NCI-H345 treated with DMSO at 0.1 percent for 48 hours (cell line): ENCODE results near the gene CFAP58.

ENCODE experiments used
- DNase-seq: peaks from one replicate; lab custom pipeline; 2025; ENCODE audit not compliant: unreplicated experiment; lab: John Stamatoyannopoulos, UW

Gene CFAP58

GRCh38 chr10:104322416-104322782 is 31.2 kb upstream of the CFAP58 start:
- no peak for DNase-seq

DNA sequence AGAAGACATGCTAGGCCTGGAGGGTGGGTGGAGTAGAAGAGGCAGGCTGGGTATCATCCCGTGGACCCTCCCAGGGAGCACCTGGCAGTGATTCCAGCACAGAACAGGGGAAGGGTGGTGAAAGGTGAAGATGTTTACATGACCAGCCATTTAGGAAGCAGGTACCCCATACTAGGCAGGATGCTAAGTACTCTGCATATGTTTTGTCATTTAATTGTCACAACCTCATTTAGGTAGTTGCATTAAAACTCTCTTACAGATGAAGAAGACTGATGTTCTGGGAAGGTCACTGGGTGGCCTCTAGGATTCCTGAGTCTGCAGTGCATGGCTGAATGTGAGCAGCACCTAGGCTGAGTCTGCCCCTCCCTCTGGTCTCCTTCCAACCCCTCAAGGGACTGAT is 30.5 kb upstream of the CFAP58 start:
- DNase-seq: no peak

- DNase-seq: no peak
Observed at GRCh38 chr10:104323760-104324201, 29.9 kb upstream of the CFAP58 start.

- no peak for DNase-seq
Observed at GRCh38 chr10:104324221-104324686, 29.4 kb upstream of the CFAP58 start.

GRCh38 chr10:104324931-104325330 is 28.7 kb upstream of the CFAP58 start:
- DNase-seq: no peak

DNA sequence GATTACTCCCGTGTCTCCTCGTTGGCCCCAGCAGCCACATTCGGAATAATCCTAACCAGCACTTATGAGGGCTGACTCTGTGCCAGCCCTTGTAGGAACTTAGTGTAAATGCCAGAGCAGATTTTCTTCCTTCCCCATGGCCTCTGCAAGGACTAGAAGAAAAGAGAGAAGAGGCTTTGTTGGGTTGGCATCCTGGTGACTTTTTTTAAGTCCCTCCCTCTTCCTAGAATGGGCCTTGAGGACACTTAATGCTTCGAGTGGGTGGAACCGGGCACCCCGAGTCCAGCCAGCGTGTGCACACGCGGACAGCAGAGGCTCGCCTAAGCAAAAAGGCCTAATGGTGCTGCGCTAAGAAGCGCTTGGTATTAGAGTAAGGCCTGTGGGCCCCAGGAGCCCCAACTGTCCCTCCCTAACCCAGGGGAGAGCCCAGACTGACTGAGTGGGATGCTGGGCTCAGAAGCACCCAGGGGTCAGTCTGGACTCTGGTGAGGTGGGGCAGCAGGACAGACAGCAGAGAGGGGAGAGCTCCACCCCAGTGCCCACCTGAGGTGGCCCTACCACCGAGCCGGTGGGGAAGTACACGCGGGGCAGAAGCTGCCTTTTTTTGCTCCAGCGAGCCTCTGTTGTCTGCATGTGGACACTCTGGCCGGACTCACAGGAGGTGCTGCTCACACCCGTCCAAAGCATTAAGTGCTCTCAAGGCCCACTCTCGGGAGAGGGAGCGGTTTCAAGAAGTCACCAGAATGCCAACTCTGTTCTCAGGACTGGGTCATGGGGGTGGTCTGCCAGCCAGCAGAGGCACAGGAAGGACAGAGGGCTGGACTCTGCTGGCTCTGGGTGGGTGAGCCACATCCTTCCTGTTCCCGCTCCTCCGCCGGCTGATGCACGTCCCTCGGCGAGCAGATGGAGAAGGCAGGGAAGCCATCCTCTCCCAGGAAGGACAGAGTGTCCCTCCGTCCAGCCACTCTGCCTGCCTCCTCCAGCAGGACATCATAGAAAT is 27.9 kb upstream of the CFAP58 start:
- no peak for DNase-seq

- no peak for DNase-seq
Observed at GRCh38 chr10:104326991-104327610, 26.5 kb upstream of the CFAP58 start.

DNA sequence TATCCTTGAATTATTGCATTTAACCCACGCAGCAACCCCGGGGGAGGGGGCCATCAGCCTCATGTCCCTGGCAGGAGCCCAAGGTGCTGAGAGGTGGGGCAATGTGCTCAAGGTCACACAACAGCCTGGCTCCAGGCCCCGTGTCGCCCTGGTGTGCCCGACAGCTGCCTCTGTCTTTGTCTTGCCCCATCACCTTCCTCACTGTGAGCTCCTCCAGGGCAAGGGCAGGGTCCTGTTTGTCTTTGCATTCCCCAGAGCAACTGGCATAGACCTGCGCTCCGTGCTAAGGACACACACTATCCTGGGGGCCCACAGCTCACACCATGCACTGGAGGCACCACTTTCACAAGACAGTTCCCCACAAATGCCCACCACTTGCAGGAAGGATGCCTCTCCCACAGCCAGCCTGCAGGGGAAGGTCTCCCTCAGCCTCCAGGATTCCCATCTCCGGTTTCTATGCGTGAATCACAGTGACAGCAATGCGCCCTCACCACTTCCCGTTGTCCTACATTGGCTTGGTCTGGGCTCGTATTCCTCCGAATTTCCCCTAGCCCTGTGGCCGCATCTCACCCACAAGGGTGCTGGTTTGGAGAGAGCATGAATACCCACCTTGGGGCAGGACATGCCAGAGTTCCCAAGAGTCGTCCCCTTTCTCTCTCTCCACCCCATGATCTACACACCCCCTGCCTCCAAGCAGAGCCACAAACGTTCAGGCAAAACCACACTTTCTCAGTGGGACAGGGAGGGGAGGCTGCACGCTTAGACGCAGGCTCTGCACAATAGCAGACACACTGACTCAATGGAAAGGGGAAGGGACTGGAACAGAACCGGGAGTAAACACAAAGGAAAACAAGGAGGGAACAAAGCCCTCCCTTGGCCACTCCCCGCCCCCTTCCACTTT is 25.6 kb upstream of the CFAP58 start:
- peak; percentile 34 for DNase-seq

- no peak for DNase-seq
Observed at GRCh38 chr10:104328646-104328895, 25.1 kb upstream of the CFAP58 start.

DNA sequence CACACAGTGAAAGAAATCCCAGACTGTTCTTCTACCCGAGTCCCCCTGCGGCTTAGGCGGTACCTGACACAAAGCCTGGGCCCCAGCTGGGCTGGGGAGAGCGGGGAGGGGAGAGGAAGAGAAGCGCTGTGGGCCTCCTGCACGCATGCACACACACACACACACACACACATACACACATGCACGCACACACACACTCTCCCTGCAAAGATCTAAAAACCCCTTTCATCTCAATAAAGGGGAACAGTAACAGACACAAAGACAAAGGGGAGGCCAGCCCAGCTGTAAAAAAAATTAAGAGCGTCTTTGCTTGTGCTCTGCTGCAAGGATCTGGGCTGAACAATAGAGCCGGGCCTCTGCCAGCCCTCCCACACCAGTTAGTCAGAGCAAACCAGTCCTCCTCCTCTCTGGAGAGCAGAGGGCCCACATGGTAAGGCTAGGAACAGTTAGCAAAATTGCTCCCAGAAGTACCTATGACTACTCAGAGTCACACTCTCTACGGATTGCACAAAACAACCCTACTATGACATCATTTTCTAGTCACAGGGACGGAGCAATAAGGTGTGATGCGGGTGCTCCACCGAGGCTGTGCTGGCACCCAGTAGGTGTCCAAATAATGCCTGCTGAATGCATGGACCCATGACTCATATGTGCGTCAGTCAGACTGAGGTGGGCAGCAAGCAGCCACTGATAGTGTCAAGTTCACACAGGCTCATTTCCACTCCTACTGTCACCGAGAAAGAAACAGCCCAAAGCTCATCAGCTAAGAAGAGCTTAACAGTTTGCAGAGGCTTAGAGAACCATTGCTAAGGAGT is 24.5 kb upstream of the CFAP58 start:
- DNase-seq: peak; percentile 39

DNA sequence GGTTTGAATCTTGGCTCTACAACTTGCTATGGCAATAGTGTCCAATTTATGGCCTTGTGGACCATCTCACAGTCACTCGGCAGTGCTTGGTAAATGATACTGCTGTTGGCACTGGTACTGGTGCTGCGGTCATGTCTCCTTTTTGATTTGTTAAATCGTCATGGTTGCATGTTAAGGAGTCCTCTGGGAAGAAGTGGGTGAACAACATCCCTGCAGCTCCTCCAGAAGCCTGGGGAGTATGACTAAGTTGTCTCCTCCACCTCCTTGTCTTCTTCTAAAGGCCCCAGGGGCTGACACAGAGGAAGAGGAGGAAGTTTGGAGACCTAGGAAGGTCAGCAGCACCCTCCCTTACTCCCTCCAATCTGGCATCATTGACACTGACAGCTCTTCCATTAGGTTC is 23.9 kb upstream of the CFAP58 start:
- no peak for DNase-seq

GRCh38 chr10:104330168-104331110 is 23.2 kb upstream of the CFAP58 start:
- DNase-seq: no peak

DNA sequence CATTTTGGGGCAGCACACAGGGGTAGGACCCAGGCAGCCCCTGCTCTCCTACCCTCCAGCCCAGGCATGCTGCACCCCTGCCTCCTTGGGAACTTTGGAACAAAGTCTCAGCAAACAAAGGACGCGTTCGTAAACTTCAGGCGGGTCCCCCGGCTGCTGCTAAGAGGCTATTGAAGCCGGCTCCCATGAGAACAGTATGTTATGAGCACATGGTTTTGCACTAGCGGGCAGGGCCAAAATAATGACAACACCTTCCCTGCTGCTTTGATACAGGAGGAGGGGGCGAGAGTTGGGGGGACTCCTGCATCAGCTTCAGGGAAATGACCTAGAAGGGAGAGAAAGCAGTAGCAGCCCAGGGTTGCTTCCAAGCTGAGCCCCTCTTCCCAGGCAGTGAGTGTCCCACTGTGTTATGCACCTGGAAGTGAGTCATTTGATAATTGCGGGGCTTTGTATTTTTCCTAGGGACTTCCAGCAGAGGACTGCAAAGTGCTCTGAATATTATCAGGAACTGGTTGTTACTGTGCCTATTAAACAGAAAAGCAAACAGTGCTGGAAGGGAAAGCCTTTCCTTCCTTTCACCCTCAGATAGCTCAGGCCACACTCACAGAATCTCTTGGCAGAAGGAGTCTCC is 22.3 kb upstream of the CFAP58 start:
- DNase-seq: peak; percentile 55

DNA sequence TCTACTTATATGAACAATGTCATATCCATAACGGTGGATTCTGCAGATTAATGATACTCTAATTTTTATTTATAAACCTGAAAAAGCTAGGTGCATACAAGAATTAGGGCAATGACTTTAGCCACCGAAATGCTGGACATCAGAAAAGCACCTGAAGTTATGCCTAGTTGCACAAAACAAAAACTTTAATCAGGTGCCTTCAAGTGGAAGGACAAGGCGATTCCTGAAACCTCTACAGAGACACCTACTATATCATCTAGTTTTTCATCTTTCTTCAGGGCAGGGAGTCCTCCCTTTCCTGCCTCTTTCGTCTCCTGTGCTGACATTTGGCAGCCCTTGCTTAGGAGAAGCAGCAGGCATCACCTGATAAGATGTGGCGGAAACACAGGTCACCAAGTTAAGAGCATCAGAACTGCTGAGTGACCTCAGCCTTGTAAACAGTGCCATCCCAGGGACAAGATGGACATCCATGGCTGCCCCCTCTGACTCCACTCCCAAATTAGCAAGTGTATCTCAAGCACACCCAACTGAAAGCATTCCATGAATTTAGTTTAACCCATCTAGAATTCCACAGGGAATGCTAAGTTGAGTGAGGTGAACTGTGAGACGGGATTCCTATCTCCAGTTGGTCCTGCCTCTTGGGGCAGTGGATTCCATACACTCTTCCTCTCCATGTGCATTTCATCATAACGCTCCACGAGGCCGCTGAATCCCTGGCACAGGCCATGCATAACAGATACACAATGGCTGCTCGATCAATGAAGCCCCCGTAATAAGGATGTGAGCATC is 21.2 kb upstream of the CFAP58 start:
- DNase-seq: no peak

DNA sequence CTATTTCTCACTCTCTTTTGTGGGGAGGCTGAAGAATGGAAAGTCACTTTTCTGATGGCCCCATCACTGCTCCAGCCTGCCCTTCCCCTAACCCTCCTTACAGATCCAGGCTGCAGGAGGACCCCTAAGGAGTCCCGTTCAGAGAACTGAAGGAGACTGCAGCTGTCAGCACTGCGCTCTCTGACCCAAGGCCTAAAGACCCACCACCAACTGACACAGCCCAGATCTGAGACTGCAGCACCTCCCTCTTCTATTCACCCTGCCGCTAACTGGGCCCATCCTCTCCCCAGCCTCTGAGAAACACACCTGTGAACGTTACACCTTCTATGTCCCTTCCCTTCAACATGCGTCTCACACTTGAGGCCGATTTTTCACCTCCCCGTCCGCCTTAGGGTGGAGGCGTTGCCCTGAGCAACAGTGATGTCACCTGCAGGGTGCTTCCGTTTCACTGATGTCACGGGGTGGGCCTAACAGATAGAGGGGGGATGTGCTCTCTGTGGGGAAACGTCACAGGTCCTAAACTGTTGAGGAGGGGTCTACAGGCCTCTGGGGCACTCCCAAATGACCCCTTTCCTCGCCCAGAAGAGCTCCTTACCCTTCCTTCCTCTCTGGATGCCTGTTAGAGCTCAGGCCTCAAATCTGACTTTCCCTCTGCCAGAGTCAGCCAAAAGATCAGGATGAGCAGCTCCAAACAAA is 20.5 kb upstream of the CFAP58 start:
- DNase-seq: no peak

- DNase-seq: peak; percentile 21
Observed at GRCh38 chr10:104333728-104334373, 19.8 kb upstream of the CFAP58 start.

DNA sequence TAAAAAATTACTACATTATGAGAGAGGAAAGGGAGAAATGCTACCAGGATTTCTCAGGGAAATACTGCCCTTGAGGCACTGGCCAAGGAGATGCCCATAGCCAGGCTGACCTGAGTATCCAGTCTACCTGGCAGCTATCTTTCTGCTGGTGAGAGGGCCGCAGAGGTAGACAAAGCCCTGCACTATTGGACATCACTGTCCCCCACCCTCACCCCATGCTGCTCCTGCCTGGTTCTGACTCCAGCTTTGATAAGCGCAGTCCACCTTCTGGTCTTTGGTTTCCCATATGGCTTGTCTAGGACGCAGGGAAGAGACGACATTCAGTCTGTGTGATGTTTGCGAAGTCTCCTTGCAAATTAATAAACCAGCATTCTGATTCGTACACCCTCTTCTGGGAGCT is 19.1 kb upstream of the CFAP58 start:
- no peak for DNase-seq
